Muscle layer of colon (tissue), 2 donors: ENCODE measurements around the gene GDPGP1.

Experiments used
- H3K27ac ChIP-seq: one replicate; pipeline ENCODE4 v1.7.0; 2013; ENCODE audit warnings: low read depth, mild to moderate bottlenecking, low read length, moderate library complexity
- H3K27me3 ChIP-seq, 2 donors: one replicate each; pipeline ENCODE4 v1.7.0; 2013; ENCODE audit warnings: low read length in 2 of 2, mild to moderate bottlenecking in 2 of 2; ENCODE audit not compliant: insufficient read depth in 2 of 2, control insufficient read depth in 1 of 2
- H3K36me3 ChIP-seq: one replicate; pipeline ENCODE4 v1.7.0; 2013; ENCODE audit warnings: mild to moderate bottlenecking, low read length; ENCODE audit not compliant: insufficient read depth
- H3K4me1 ChIP-seq: one replicate; pipeline ENCODE4 v1.7.0; 2013; ENCODE audit warnings: mild to moderate bottlenecking, low read length; ENCODE audit not compliant: insufficient read depth
- H3K4me3 ChIP-seq, 2 donors: one replicate each; pipeline ENCODE4 v1.7.0; 2013; ENCODE audit warnings: low read length in 2 of 2, low read depth in 1 of 2, mild to moderate bottlenecking in 1 of 2, moderate library complexity in 1 of 2
- H3K9ac ChIP-seq: one replicate; pipeline ENCODE4 v1.7.0; 2013; ENCODE audit warnings: low read length
- H3K9me3 ChIP-seq: one replicate; pipeline ENCODE4 v1.7.0; 2013; ENCODE audit warnings: mild to moderate bottlenecking, low read length
- donor health status: abdominal sarcoma.
- donor health status: Adenocarcinoma of cecum.

Gene GDPGP1

DNA sequence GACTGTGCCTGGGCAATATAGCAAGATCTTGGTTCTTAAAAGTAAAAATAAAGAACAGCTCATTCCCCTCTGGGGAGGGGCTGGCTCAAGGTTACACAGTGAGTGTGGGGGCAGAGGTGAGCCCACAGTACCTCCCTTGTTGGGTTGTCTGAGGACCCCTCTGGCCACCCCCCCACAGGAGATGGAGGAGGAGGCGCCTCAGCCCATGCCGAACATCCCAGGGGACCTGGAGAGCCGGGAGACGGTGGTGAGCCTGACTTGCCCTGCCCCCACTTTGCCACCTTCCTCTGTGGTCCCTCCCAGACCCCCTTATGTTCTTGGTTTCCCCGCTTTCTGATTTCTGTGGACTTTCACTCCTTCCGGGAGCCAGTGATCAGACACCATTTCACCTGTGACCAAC, 60.1 kb downstream of the GDPGP1 start:
- Histone ChIP-seq H3K27me3 (no peaks in the 10 kb centered on the region), H3K9ac (no peak overlapping the region), H3K4me3 (no peak overlapping the region), H3K36me3 (no peaks in the 10 kb centered on the region), H3K4me1 (no peaks in the 10 kb centered on the region), H3K27ac (no peak overlapping the region), H3K9me3 (no peaks in the 10 kb centered on the region)

DNA sequence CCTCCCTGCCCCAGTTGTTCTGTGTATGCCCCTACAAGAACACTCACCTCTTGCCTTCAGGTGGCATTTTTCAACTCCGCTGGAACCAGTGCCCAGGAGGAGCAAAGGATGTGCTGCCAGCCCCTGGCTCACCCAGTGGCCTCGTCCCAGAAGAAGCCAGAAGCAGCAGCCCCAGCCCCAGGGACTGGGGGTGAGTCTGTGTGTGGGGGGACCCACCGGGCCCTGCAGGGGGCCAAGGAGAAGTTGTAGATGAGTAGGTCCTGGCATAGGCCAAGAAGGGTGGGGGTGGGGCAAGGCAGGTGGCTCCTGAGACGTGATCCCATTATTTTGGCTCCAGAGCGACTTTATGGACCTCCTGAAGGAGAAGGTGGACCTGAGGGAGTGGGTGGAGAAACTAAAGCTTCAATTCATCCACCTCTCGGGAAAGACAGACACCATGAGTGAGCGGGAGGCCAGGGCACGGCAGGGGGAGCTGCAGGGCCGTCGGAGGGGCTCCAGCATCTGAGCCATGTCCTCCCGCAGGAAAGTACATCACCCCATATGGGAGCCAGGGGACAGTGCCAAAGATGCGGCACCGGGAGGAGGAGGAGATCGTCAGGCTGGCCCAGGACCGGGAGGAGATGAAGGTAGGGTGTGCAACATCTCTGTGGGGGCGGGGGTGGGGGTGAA, 60.7 kb downstream of the GDPGP1 start:
- H3K27ac ChIP-seq, result no peak overlapping the region
- no peaks in the 10 kb centered on the region for H3K4me1 ChIP-seq
- H3K4me3 ChIP-seq, result no peak overlapping the region

DNA sequence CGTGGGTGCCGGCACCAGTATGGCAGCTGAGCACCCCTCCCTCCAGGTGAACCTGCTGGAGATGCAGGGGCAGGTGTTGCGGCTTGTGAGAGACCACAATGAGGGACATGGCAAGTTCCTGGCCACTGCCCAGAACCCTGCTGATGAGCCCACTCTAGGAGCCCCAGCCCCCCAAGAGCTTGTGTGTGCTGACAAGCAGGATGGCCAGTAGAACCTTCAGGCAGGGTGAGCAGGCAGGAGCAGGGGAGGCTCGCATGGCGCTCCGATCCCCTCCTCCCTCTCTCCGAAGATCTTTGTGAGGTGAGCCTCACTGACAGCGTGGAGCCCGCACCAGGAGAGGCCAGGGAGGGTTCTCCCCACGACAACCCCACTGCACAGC, 61.2 kb downstream of the GDPGP1 start:
- no peaks in the 10 kb centered on the region for H3K27me3 ChIP-seq
- H3K4me1 ChIP-seq, result no peaks in the 10 kb centered on the region
- H3K27ac ChIP-seq, result no peak overlapping the region
- no peak overlapping the region for H3K4me3 ChIP-seq
- no peak overlapping the region for H3K9ac ChIP-seq
- no peaks in the 10 kb centered on the region for H3K36me3 ChIP-seq
- H3K9me3 ChIP-seq, result no peaks in the 10 kb centered on the region

More for the DNA sequence above, 60.7 kb downstream of the GDPGP1 start:
- Histone ChIP-seq H3K9me3 (no peaks in the 10 kb centered on the region), H3K27me3 (no peaks in the 10 kb centered on the region), H3K36me3 (no peaks in the 10 kb centered on the region), H3K9ac (no peak overlapping the region)
